Vagina (tissue), 2 donors: ENCODE results near the gene UBTD1.

Source experiments
- POLR2A ChIP-seq, 2 donors: fragments of 450-650 bp; IDR thresholded peaks; one replicate each; pipeline ENCODE4 v1.6.1; 2017; ENCODE audit warnings: antibody characterized with exemption in 2 of 2, mild to moderate bottlenecking in 2 of 2, moderate library complexity in 2 of 2
- POLR2AphosphoS5 ChIP-seq, 2 donors: sonication (generic); formaldehyde crosslinking; IDR thresholded peaks; one replicate each; pipeline ENCODE4 v1.9.0; 2017; ENCODE audit warnings: antibody characterized with exemption in 2 of 2, mild to moderate bottlenecking in 2 of 2, low read depth in 1 of 2; ENCODE audit not compliant: insufficient read depth in 1 of 2
- TF ChIP-seq, protein P1 (sequence below), 3 experiments: fragments of 450-650 bp in 2 of 3; fragments of 200-600 bp in 1 of 3; sonication (generic) in 1 of 3; IDR thresholded peaks; one replicate each; pipeline ENCODE4 v1.5.1; 2017 to 2019; ENCODE audit warnings: antibody characterized with exemption in 3 of 3, mild to moderate bottlenecking in 2 of 3, moderate library complexity in 2 of 3

DNA sequence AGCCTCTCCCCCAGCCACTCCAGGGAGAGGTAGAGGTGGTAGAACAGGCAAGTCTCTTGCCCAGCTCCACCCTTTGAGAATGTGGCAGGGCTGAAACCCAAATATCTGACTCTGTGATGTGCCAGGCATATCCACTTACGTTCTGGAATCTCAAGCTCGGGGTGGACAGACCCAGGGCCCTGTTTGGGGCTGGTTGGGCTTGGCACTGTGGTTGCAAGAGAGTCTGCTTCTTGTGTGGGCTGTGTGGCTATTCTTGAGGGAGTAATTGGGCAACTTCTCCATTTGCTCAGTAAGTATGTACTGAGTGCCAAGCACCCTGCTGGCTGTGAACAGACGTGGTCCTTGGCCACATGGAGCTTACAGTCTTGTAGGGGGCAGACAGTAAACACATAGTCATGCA lies 4.7 kb downstream of the UBTD1 start:
- TF ChIP-seq, protein P1, sequence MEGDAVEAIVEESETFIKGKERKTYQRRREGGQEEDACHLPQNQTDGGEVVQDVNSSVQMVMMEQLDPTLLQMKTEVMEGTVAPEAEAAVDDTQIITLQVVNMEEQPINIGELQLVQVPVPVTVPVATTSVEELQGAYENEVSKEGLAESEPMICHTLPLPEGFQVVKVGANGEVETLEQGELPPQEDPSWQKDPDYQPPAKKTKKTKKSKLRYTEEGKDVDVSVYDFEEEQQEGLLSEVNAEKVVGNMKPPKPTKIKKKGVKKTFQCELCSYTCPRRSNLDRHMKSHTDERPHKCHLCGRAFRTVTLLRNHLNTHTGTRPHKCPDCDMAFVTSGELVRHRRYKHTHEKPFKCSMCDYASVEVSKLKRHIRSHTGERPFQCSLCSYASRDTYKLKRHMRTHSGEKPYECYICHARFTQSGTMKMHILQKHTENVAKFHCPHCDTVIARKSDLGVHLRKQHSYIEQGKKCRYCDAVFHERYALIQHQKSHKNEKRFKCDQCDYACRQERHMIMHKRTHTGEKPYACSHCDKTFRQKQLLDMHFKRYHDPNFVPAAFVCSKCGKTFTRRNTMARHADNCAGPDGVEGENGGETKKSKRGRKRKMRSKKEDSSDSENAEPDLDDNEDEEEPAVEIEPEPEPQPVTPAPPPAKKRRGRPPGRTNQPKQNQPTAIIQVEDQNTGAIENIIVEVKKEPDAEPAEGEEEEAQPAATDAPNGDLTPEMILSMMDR (IDR thresholded peaks at IDR 0.05), result no peak
- TF ChIP-seq POLR2A (IDR thresholded peaks at IDR 0.05) (no peak), POLR2AphosphoS5 (IDR thresholded peaks at IDR 0.05; ENCODE audit: insufficient read depth in 1 of 2, low read depth in 1 of 2) (no peak)
